Smooth muscle cell (in vitro differentiated cells): ENCODE results near the gene WFDC5. TPM values are rescaled to one million over a fixed set of nuclear protein-coding genes. Genes with fewer than 3 reads are reported as not detected.

ENCODE experiments used
- DNase-seq: peaks from one replicate; lab custom pipeline; 2025; ENCODE audit not compliant: unreplicated experiment; lab: John Stamatoyannopoulos, UW
- H2AFZ ChIP-seq: fragments of 200-600 bp; sonication (generic); 2 replicates; pipeline ENCODE4 v1.6.0; 2016; ENCODE audit warnings: antibody characterized with exemption, low read depth, mild to moderate bottlenecking
- H3F3A ChIP-seq: fragments of 200-600 bp; sonication (generic); 2 replicates; pipeline ENCODE4 v1.6.0; 2017; ENCODE audit warnings: antibody characterized with exemption, low read depth
- H3K27ac ChIP-seq: fragments of 200-600 bp; sonication (generic); 2 replicates; pipeline ENCODE4 v1.5.1; 2016; ENCODE audit warnings: low read depth, mild to moderate bottlenecking
- H3K27me3 ChIP-seq: fragments of 200-600 bp; sonication (generic); 2 replicates; pipeline ENCODE4 v1.6.1; 2016; ENCODE audit warnings: low read depth, mild to moderate bottlenecking
- H3K36me3 ChIP-seq: fragments of 200-600 bp; sonication (generic); 2 replicates; pipeline ENCODE4 v1.5.1; 2016; ENCODE audit warnings: low read depth
- H3K4me1 ChIP-seq: fragments of 200-600 bp; sonication (generic); 2 replicates; pipeline ENCODE4 v1.5.1; 2016; ENCODE audit warnings: low read depth
- H3K4me2 ChIP-seq: fragments of 200-600 bp; sonication (generic); 2 replicates; pipeline ENCODE4 v1.6.0; 2016; ENCODE audit warnings: mild to moderate bottlenecking
- H3K4me3 ChIP-seq: fragments of 200-600 bp; sonication (generic); 2 replicates; pipeline ENCODE4 v1.5.1; 2016; ENCODE audit warnings: mild to moderate bottlenecking
- H3K79me2 ChIP-seq: fragments of 200-600 bp; sonication (generic); 2 replicates; pipeline ENCODE4 v1.6.0; 2016; ENCODE audit warnings: low read depth, mild to moderate bottlenecking
- H3K9ac ChIP-seq: fragments of 200-600 bp; sonication (generic); 2 replicates; pipeline ENCODE4 v1.6.0; 2016; ENCODE audit warnings: low read depth
- H3K9me3 ChIP-seq: fragments of 200-600 bp; sonication (generic); replicated peaks from 2 replicates; pipeline ENCODE4 v1.5.1; 2016; ENCODE audit warnings: low read depth
- H4K20me1 ChIP-seq: fragments of 200-600 bp; sonication (generic); 2 replicates; pipeline ENCODE4 v1.6.0; 2016; ENCODE audit warnings: low read depth
- WGBS: methylation state at CpG from one replicate; pipeline ENCODE4 v1.1.7; 2016; ENCODE audit warnings: low lambda C conversion rate; 5-methylcytosine and 5-hydroxymethylcytosine counted together
- polyA plus RNA-seq: library from polyadenylated mRNA; unstranded; fragments of >200 nt; fragmentation: Nextera tagmentation; extraction: Ambion mirVana; gene quantifications from 2 replicates; pipeline ENCODE4 v1.2.1, GENCODE V29; 2016
- total RNA-seq: library from RNA; depleted of rRNA; stranded (reverse); fragments of >200 nt; gene quantifications from 2 replicates; pipeline ENCODE4 v1.2.3, GENCODE V29; 2014
- TF ChIP-seq, protein P1 (sequence below): fragments of 200-600 bp; sonication (generic); IDR thresholded peaks from 2 replicates; pipeline ENCODE4 v1.5.1; 2017; ENCODE audit warnings: borderline replicate concordance, mild to moderate bottlenecking, antibody characterized with exemption; ENCODE audit not compliant: insufficient read depth, poor library complexity, severe bottlenecking

Gene WFDC5
- total and polyA plus RNA-seq, 2 experiments from 2014 or later = not detected

DNA sequence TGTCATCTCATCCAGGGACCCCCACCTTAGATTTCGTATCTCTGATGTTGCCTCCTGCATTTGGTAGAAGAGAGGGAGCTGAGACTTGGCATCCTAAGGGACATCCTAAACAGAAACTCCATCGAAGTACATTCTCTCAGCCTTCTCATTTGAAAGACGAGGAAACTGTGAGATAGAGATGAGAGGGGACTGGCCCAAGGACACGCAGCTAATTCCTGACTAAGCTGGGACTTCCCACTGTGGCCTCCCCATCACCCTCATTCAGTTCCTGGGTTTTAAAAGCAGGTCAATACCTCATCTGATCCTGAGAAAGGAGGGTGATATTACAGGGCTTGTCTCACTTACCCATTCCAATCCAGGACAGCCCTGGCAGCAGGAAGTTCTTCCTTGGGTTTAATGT lies 855 bp upstream of the WFDC5 start:
- Histone ChIP-seq H3K27me3 (no peaks in the 10 kb centered on the region), H3K4me1 (no peaks in the 10 kb centered on the region), H3K36me3 (no peaks in the 10 kb centered on the region), H2AFZ (no peak overlapping the region), H3F3A (no peaks in the 10 kb centered on the region), H3K9me3 (no peaks in the 10 kb centered on the region), H3K79me2 (no peaks in the 10 kb centered on the region), H3K4me2 (no peak overlapping the region), H3K9ac (no peak overlapping the region), H4K20me1 (no peaks in the 10 kb centered on the region), H3K27ac (no peak overlapping the region), H3K4me3 (no peak overlapping the region)
- DNase-seq = no peak
- WGBS = 76% methylated on average over 4 of the region's 4 CpGs
- TF ChIP-seq, protein P1, sequence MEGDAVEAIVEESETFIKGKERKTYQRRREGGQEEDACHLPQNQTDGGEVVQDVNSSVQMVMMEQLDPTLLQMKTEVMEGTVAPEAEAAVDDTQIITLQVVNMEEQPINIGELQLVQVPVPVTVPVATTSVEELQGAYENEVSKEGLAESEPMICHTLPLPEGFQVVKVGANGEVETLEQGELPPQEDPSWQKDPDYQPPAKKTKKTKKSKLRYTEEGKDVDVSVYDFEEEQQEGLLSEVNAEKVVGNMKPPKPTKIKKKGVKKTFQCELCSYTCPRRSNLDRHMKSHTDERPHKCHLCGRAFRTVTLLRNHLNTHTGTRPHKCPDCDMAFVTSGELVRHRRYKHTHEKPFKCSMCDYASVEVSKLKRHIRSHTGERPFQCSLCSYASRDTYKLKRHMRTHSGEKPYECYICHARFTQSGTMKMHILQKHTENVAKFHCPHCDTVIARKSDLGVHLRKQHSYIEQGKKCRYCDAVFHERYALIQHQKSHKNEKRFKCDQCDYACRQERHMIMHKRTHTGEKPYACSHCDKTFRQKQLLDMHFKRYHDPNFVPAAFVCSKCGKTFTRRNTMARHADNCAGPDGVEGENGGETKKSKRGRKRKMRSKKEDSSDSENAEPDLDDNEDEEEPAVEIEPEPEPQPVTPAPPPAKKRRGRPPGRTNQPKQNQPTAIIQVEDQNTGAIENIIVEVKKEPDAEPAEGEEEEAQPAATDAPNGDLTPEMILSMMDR = no peak

DNA sequence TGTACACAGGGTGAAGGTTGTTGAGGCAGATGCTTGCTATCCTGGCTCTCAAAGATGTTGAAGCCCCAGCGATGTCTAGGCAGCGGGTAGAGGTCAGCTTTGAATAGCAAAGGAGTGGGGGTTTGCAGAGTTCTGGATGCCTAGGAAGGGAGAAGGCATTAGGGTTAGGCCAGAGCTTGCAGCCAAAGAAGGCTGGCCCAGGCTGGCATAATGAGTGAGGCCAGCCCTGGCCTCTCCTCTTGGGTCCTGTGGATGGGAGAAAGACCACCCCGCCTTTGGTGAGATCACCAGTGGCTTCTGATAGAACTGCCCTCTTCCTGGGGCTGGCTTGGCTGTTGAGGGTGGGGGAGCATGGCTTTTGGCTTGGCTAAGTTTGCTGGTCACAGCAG lies 406 bp upstream of the WFDC5 start:
- Histone ChIP-seq H3K79me2 (no peaks in the 10 kb centered on the region), H2AFZ (no peak overlapping the region), H3K9ac (no peak overlapping the region), H3K9me3 (no peaks in the 10 kb centered on the region), H3F3A (no peaks in the 10 kb centered on the region), H3K4me1 (no peaks in the 10 kb centered on the region), H3K27me3 (no peaks in the 10 kb centered on the region), H3K4me2 (no peak overlapping the region), H3K36me3 (no peaks in the 10 kb centered on the region), H3K27ac (no peak overlapping the region), H4K20me1 (no peaks in the 10 kb centered on the region), H3K4me3 (no peak overlapping the region)
- TF ChIP-seq, protein P1 = no peak
- no peak for DNase-seq
- WGBS = 87% methylated on average over 3 of the region's 3 CpGs

DNA sequence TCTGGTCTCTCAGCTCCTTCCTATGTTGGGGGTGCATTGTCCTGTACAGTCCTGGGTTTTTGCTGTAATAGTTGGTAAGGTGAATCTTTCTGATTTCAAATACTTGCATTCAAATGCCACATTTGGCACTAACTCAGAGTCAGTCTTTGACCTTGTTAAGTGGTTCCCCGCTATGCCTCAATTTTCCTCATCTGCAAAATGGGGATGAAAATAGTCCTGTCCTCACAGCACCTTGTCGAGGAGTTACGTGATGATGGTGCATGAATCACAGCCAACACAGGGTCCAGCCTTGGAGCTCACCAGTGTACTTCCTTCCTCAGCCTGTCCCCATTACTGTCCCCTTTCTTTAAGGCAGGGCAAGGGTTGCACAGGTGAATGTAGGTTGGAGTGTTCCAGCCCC lies 1.1 kb downstream of the WFDC5 start:
- 85% methylated on average over 3 of the region's 3 CpGs for WGBS
- H3F3A ChIP-seq = no peaks in the 10 kb centered on the region
- H4K20me1 ChIP-seq = no peaks in the 10 kb centered on the region
- H3K4me1 ChIP-seq = no peaks in the 10 kb centered on the region
- no peaks in the 10 kb centered on the region for H3K27me3 ChIP-seq
- no peak overlapping the region for H3K27ac ChIP-seq
- H3K9ac ChIP-seq = no peak overlapping the region
- no peaks in the 10 kb centered on the region for H3K79me2 ChIP-seq
- H2AFZ ChIP-seq = no peak overlapping the region
- H3K9me3 ChIP-seq = no peaks in the 10 kb centered on the region
- no peak for DNase-seq
- no peaks in the 10 kb centered on the region for H3K36me3 ChIP-seq
- no peak overlapping the region for H3K4me3 ChIP-seq
- H3K4me2 ChIP-seq = no peak overlapping the region
- TF ChIP-seq, protein P1 = no peak

DNA sequence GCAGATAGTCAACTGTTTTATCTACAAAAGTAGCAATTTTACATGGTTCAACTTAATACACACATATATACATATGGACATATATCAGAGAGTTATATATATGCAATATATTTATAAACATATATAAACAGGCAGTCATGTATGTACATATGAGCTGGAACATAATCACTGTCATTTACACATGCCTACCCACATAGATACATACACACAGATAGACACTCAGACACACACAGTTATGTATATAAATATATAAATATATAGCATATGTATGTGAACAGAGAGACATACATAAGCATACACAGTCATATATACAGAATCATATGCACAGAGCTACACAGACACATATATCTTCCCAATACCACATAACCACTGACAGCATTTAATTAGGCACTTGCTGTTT lies 2.2 kb downstream of the WFDC5 start:
- H3K4me1 ChIP-seq = no peaks in the 10 kb centered on the region
- H3K27me3 ChIP-seq = no peaks in the 10 kb centered on the region
- H2AFZ ChIP-seq = no peak overlapping the region
- no peak for DNase-seq
- no peaks in the 10 kb centered on the region for H4K20me1 ChIP-seq
- H3K9me3 ChIP-seq = no peaks in the 10 kb centered on the region
- H3K27ac ChIP-seq = no peak overlapping the region
- H3K4me3 ChIP-seq = no peak overlapping the region
- no peaks in the 10 kb centered on the region for H3K36me3 ChIP-seq
- H3K9ac ChIP-seq = no peak overlapping the region
- TF ChIP-seq, protein P1 = no peak
- no peaks in the 10 kb centered on the region for H3K79me2 ChIP-seq
- H3F3A ChIP-seq = no peaks in the 10 kb centered on the region
- no peak overlapping the region for H3K4me2 ChIP-seq
